HG03025 (cell line): ENCODE data around the gene TNXB.
"Not testable (repeated sequence)": the region's sequence is repeated elsewhere in the genome, so short reads cannot be mapped to it uniquely, and the experiment has no call there.

Source experiments
- ATAC-seq: cut with Tn5 transposase; IDR thresholded peaks from one replicate; pipeline ENCODE4 v1.9.1; 2021; ENCODE audit warnings: mild to moderate bottlenecking, moderate library complexity; ENCODE audit not compliant: unreplicated experiment, low FRiP score

Gene TNXB

GRCh38 chr6:32086661-32087573 lies 22.2 kb downstream of the TNXB start:
- ATAC-seq = no peak

GRCh38 chr6:32085759-32086459 lies 23.2 kb downstream of the TNXB start:
- no peak for ATAC-seq

- no peak for ATAC-seq
Measured at GRCh38 chr6:32084780-32085179, 24.4 kb downstream of the TNXB start.

GRCh38 chr6:32083812-32084768 lies 25.0 kb downstream of the TNXB start:
- ATAC-seq = no peak

- ATAC-seq = no peak
Measured at GRCh38 chr6:32082935-32083334, 26.2 kb downstream of the TNXB start.

GRCh38 chr6:32082478-32082877 lies 26.7 kb downstream of the TNXB start:
- ATAC-seq = no peak

GRCh38 chr6:32081168-32081990 lies 27.8 kb downstream of the TNXB start:
- no peak for ATAC-seq

- no peak for ATAC-seq
Measured at GRCh38 chr6:32079566-32080290, 29.4 kb downstream of the TNXB start.

GRCh38 chr6:32076321-32076809 lies 32.8 kb downstream of the TNXB start:
- no peak for ATAC-seq

GRCh38 chr6:32075781-32076180 lies 33.4 kb downstream of the TNXB start:
- ATAC-seq = no peak

GRCh38 chr6:32074996-32075532 lies 34.1 kb downstream of the TNXB start:
- ATAC-seq = no peak

- ATAC-seq = no peak
Measured at GRCh38 chr6:32073613-32074012, 35.5 kb downstream of the TNXB start.

GRCh38 chr6:32073101-32073500 lies 36.0 kb downstream of the TNXB start:
- no peak for ATAC-seq

GRCh38 chr6:32070814-32071543 lies 38.2 kb downstream of the TNXB start:
- ATAC-seq = no peak

- no peak for ATAC-seq
Measured at GRCh38 chr6:32069878-32070515, 39.1 kb downstream of the TNXB start.

- no peak for ATAC-seq
Measured at GRCh38 chr6:32069460-32069859, 39.7 kb downstream of the TNXB start.

- ATAC-seq = no peak
Measured at GRCh38 chr6:32068867-32069266, 40.3 kb downstream of the TNXB start.

GRCh38 chr6:32068315-32068714 lies 40.8 kb downstream of the TNXB start:
- ATAC-seq = not testable (repeated sequence)
